Measurements from ENCODE around the gene SARM1. TPM values are rescaled to one million over a fixed set of nuclear protein-coding genes. Genes with fewer than 3 reads are reported as not detected.
A peak's percentile ranks its signal among the peaks of the same experiment; 100 is the strongest.

SARM1 gene
- total RNA-seq, 2 donors from 2014 or later: 30.1 to 33.7 TPM

GRCh38 chr17:28346746-28347246 is 24.7 kb upstream of the SARM1 start:
- Mint-ChIP-seq H3K4me3 (no peak overlapping the region), H3K27me3 (no peaks in the 10 kb centered on the region), H3K9me3 (no peaks in the 10 kb centered on the region), H3K4me1 (no peaks in the 10 kb centered on the region), H3K36me3 (ENCODE audit: low read depth) (peaks cover 93% of the 10 kb centered on the region), H3K27ac (no peak overlapping the region)
- no peak for ATAC-seq (replicated peaks)

- Mint-ChIP-seq H3K4me3 (no peak overlapping the region), H3K27ac (no peak overlapping the region), H3K4me1 (no peaks in the 10 kb centered on the region), H3K9me3 (no peaks in the 10 kb centered on the region), H3K27me3 (no peaks in the 10 kb centered on the region), H3K36me3 (ENCODE audit: low read depth) (peaks cover 93% of the 10 kb centered on the region)
- ATAC-seq (replicated peaks): no peak
Measured at GRCh38 chr17:28347261-28347891, 24.1 kb upstream of the SARM1 start.

- peaks cover 98% of the 10 kb centered on the region for H3K36me3 Mint-ChIP-seq (ENCODE audit: low read depth)
- no peaks in the 10 kb centered on the region for H3K27me3 Mint-ChIP-seq
- H3K4me1 Mint-ChIP-seq: no peaks in the 10 kb centered on the region
- no peaks in the 10 kb centered on the region for H3K9me3 Mint-ChIP-seq
- no peak for ATAC-seq (replicated peaks)
- no peak overlapping the region for H3K27ac Mint-ChIP-seq
- H3K4me3 Mint-ChIP-seq: no peak overlapping the region
Measured at GRCh38 chr17:28348979-28349378, 22.5 kb upstream of the SARM1 start.

- Mint-ChIP-seq H3K27ac (peak overlapping the region; percentile 21), H3K36me3 (ENCODE audit: low read depth) (peaks cover 97% of the 10 kb centered on the region)
Measured at GRCh38 chr17:28350271-28350670, 21.2 kb upstream of the SARM1 start.

GRCh38 chr17:28357061-28357900 is 14.2 kb upstream of the SARM1 start, which contains the start of gene POLDIP2:
TSS of gene POLDIP2 (minus strand) at chr17:28357527. CDS start at chr17:28357448, 79 bp downstream.
- Mint-ChIP-seq H3K27ac (peak within 1 kb of the TSS; percentile 96), H3K27me3 (no peaks in the 10 kb centered on the region), H3K4me1 (peaks cover 19% of the 10 kb centered on the region), H3K9me3 (no peaks in the 10 kb centered on the region), H3K4me3 (peak within 1 kb of the TSS; percentile 91), H3K36me3 (ENCODE audit: low read depth) (peaks cover 85% of the 10 kb centered on the region)
- ATAC-seq (replicated peaks): peak; percentile 99

More at GRCh38 chr17:28350271-28350670, 21.2 kb upstream of the SARM1 start:
- Mint-ChIP-seq H3K4me1 (no peaks in the 10 kb centered on the region), H3K9me3 (no peaks in the 10 kb centered on the region), H3K4me3 (no peak overlapping the region), H3K27me3 (no peaks in the 10 kb centered on the region)
- ATAC-seq (replicated peaks): no peak

GRCh38 chr17:28357901-28358197 is 13.6 kb upstream of the SARM1 start:
- peaks cover 84% of the 10 kb centered on the region for H3K36me3 Mint-ChIP-seq (ENCODE audit: low read depth)
- H3K27me3 Mint-ChIP-seq: no peaks in the 10 kb centered on the region
- H3K4me3 Mint-ChIP-seq: peak overlapping the region; percentile 91
- peak overlapping the region; percentile 96 for H3K27ac Mint-ChIP-seq
- H3K4me1 Mint-ChIP-seq: peaks cover 19% of the 10 kb centered on the region
- no peaks in the 10 kb centered on the region for H3K9me3 Mint-ChIP-seq
- ATAC-seq (replicated peaks): no peak

GRCh38 chr17:28363186-28363585 is 8.3 kb upstream of the SARM1 start:
- no peak overlapping the region for H3K4me3 Mint-ChIP-seq
- H3K9me3 Mint-ChIP-seq: no peaks in the 10 kb centered on the region
- H3K27ac Mint-ChIP-seq: no peak overlapping the region
- H3K27me3 Mint-ChIP-seq: no peaks in the 10 kb centered on the region
- no peak for ATAC-seq (replicated peaks)
- peaks cover 51% of the 10 kb centered on the region for H3K36me3 Mint-ChIP-seq (ENCODE audit: low read depth)
- H3K4me1 Mint-ChIP-seq: peaks cover 4% of the 10 kb centered on the region

GRCh38 chr17:28363776-28364650 is 7.5 kb upstream of the SARM1 start:
- Mint-ChIP-seq H3K36me3 (ENCODE audit: low read depth) (peaks cover 46% of the 10 kb centered on the region), H3K27ac (no peak overlapping the region), H3K9me3 (no peaks in the 10 kb centered on the region), H3K4me3 (no peak overlapping the region), H3K4me1 (no peaks in the 10 kb centered on the region), H3K27me3 (no peaks in the 10 kb centered on the region)
- ATAC-seq (replicated peaks): no peak

- Mint-ChIP-seq H3K27ac (peak within 1 kb of the TSS; percentile 65), H3K9me3 (no peaks in the 10 kb centered on the region), H3K27me3 (no peaks in the 10 kb centered on the region), H3K4me1 (no peaks in the 10 kb centered on the region), H3K4me3 (no peak within 1 kb of the TSS), H3K36me3 (ENCODE audit: low read depth) (peaks cover 39% of the 10 kb centered on the region)
- ATAC-seq (replicated peaks): no peak
Measured at GRCh38 chr17:28364665-28365363, 6.7 kb upstream of the SARM1 start, which contains the start of gene SEBOX. TSS of gene SEBOX (minus strand) at chr17:28365199. CDS start at chr17:28365151, 48 bp downstream.

GRCh38 chr17:28365487-28365886 is 6.0 kb upstream of the SARM1 start:
- H3K27me3 Mint-ChIP-seq: no peaks in the 10 kb centered on the region
- no peaks in the 10 kb centered on the region for H3K4me1 Mint-ChIP-seq
- no peaks in the 10 kb centered on the region for H3K9me3 Mint-ChIP-seq
- no peak overlapping the region for H3K4me3 Mint-ChIP-seq
- H3K27ac Mint-ChIP-seq: no peak overlapping the region
- H3K36me3 Mint-ChIP-seq (ENCODE audit: low read depth): peaks cover 33% of the 10 kb centered on the region
- ATAC-seq (replicated peaks): no peak

GRCh38 chr17:28366605-28367004 is 4.9 kb upstream of the SARM1 start:
- H3K27me3 Mint-ChIP-seq: no peaks in the 10 kb centered on the region
- ATAC-seq (replicated peaks): no peak
- peaks cover 27% of the 10 kb centered on the region for H3K36me3 Mint-ChIP-seq (ENCODE audit: low read depth)
- H3K4me1 Mint-ChIP-seq: no peaks in the 10 kb centered on the region
- H3K27ac Mint-ChIP-seq: peak overlapping the region; percentile 65
- H3K9me3 Mint-ChIP-seq: no peaks in the 10 kb centered on the region
- H3K4me3 Mint-ChIP-seq: no peak overlapping the region

- Mint-ChIP-seq H3K4me3 (no peak overlapping the region), H3K27ac (no peak overlapping the region), H3K9me3 (no peaks in the 10 kb centered on the region), H3K36me3 (ENCODE audit: low read depth) (peaks cover 17% of the 10 kb centered on the region), H3K27me3 (no peaks in the 10 kb centered on the region), H3K4me1 (no peaks in the 10 kb centered on the region)
- ATAC-seq (replicated peaks): no peak
Measured at GRCh38 chr17:28367641-28368305, 3.7 kb upstream of the SARM1 start.

- no peak for ATAC-seq (replicated peaks)
- no peak overlapping the region for H3K4me3 Mint-ChIP-seq
- no peak overlapping the region for H3K27ac Mint-ChIP-seq
- peaks cover 3% of the 10 kb centered on the region for H3K4me1 Mint-ChIP-seq
- peaks cover 14% of the 10 kb centered on the region for H3K36me3 Mint-ChIP-seq (ENCODE audit: low read depth)
- H3K27me3 Mint-ChIP-seq: no peaks in the 10 kb centered on the region
- no peaks in the 10 kb centered on the region for H3K9me3 Mint-ChIP-seq
Measured at GRCh38 chr17:28368306-28368831, 3.1 kb upstream of the SARM1 start.

Data from activated T-helper 17 cell treated with anti-CD3 and anti-CD28 coated beads, Interleukin-2, amount 50 U/mL, for 72 hours (primary cell).